ENCODE results near the gene ZNF385B. TPM values are rescaled to one million over a fixed set of nuclear protein-coding genes. Genes with fewer than 3 reads are reported as not detected.
A peak's percentile ranks its signal among the peaks of the same experiment; 100 is the strongest.

The ZNF385B gene
- total RNA-seq, 2 donors from 2014 or later: 5.3 to 18.1 TPM

DNA sequence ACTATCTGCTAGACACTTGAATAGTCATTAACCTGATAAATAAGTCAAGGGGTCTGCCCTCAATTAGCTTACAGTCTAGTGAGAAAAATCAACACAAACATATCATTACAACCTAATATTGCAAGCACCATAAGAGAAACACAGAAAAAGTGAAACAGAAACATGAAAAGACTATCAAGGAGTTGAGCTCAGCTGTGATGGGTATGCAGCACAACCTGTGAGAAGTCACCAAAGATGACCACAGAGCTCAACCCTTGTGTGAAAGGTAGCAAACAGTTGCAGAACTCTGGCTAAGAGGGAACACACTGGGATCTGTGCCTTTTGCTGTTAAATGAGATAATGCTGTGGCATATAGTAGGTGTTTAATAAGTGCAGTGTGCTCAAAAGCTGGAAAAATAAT is 11.7 kb downstream of the ZNF385B start:
- Histone ChIP-seq H3K9me3 (ENCODE audit: control insufficient read depth, low read length) (no peaks in the 10 kb centered on the region), H3K27ac (ENCODE audit: low read depth, low read length) (no peak overlapping the region), H3K4me1 (ENCODE audit: control insufficient read depth, insufficient read depth, low read length) (no peaks in the 10 kb centered on the region), H3K27me3 (ENCODE audit: control insufficient read depth, insufficient read depth, low read length, poor library complexity, severe bottlenecking) (no peaks in the 10 kb centered on the region), H3K36me3 (ENCODE audit: control insufficient read depth, insufficient read depth, low read length) (no peaks in the 10 kb centered on the region), H3K9ac (ENCODE audit: extremely low read depth, low read length, poor library complexity, severe bottlenecking) (no peak overlapping the region), H3K4me3 (ENCODE audit: low read length) (no peak overlapping the region)
- H3K27ac Mint-ChIP-seq: no peak overlapping the region
- TF ChIP-seq, protein P1, sequence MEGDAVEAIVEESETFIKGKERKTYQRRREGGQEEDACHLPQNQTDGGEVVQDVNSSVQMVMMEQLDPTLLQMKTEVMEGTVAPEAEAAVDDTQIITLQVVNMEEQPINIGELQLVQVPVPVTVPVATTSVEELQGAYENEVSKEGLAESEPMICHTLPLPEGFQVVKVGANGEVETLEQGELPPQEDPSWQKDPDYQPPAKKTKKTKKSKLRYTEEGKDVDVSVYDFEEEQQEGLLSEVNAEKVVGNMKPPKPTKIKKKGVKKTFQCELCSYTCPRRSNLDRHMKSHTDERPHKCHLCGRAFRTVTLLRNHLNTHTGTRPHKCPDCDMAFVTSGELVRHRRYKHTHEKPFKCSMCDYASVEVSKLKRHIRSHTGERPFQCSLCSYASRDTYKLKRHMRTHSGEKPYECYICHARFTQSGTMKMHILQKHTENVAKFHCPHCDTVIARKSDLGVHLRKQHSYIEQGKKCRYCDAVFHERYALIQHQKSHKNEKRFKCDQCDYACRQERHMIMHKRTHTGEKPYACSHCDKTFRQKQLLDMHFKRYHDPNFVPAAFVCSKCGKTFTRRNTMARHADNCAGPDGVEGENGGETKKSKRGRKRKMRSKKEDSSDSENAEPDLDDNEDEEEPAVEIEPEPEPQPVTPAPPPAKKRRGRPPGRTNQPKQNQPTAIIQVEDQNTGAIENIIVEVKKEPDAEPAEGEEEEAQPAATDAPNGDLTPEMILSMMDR (conservative IDR thresholded peaks at IDR 0.05): no peak
- H3K36me3 Mint-ChIP-seq (ENCODE audit: low read depth): no peaks in the 10 kb centered on the region
- H3K4me1 Mint-ChIP-seq: no peaks in the 10 kb centered on the region
- peaks cover 10% of the 10 kb centered on the region for H3K27me3 Mint-ChIP-seq (ENCODE audit: insufficient read depth)
- DNase-seq: no peak
- no peaks in the 10 kb centered on the region for H3K9me3 Mint-ChIP-seq
- no peak overlapping the region for H3K4me3 Mint-ChIP-seq

GRCh38 chr2:179843541-179843940 is 17.9 kb downstream of the ZNF385B start:
- no peak for DNase-seq
- no peak overlapping the region for H3K27ac ChIP-seq (ENCODE audit: low read depth, low read length)
- no peak overlapping the region for H3K27ac Mint-ChIP-seq

GRCh38 chr2:179842498-179843153 is 18.8 kb downstream of the ZNF385B start:
- Histone ChIP-seq H3K27ac (ENCODE audit: low read depth, low read length) (no peak overlapping the region), H3K36me3 (ENCODE audit: control insufficient read depth, insufficient read depth, low read length) (no peaks in the 10 kb centered on the region), H3K9me3 (ENCODE audit: control insufficient read depth, low read length) (no peaks in the 10 kb centered on the region), H3K4me3 (ENCODE audit: low read length) (no peak overlapping the region), H3K27me3 (ENCODE audit: control insufficient read depth, insufficient read depth, low read length, poor library complexity, severe bottlenecking) (no peaks in the 10 kb centered on the region), H3K9ac (ENCODE audit: extremely low read depth, low read length, poor library complexity, severe bottlenecking) (no peak overlapping the region), H3K4me1 (ENCODE audit: control insufficient read depth, insufficient read depth, low read length) (no peaks in the 10 kb centered on the region)
- H3K27ac Mint-ChIP-seq: no peak overlapping the region
- TF ChIP-seq, protein P1 (conservative IDR thresholded peaks at IDR 0.05): peak; percentile 88
- H3K9me3 Mint-ChIP-seq: no peaks in the 10 kb centered on the region
- WGBS, 2 experiments (ENCODE audit: insufficient coverage in 1 of 2, insufficient read length in 1 of 2): 52 to 73% methylated on average over 2 to 4 of the region's 4 CpGs
- H3K36me3 Mint-ChIP-seq (ENCODE audit: low read depth): no peaks in the 10 kb centered on the region
- H3K4me1 Mint-ChIP-seq: peaks cover 2% of the 10 kb centered on the region
- peak; percentile 83 for DNase-seq
- no peak overlapping the region for H3K4me3 Mint-ChIP-seq
- no peaks in the 10 kb centered on the region for H3K27me3 Mint-ChIP-seq (ENCODE audit: insufficient read depth)

More at GRCh38 chr2:179843541-179843940, 17.9 kb downstream of the ZNF385B start:
- Mint-ChIP-seq H3K4me1 (no peaks in the 10 kb centered on the region), H3K9me3 (no peaks in the 10 kb centered on the region), H3K36me3 (ENCODE audit: low read depth) (no peaks in the 10 kb centered on the region), H3K27me3 (ENCODE audit: insufficient read depth) (no peaks in the 10 kb centered on the region), H3K4me3 (no peak overlapping the region)
- Histone ChIP-seq H3K4me3 (ENCODE audit: low read length) (no peak overlapping the region), H3K4me1 (ENCODE audit: control insufficient read depth, insufficient read depth, low read length) (no peaks in the 10 kb centered on the region), H3K9me3 (ENCODE audit: control insufficient read depth, low read length) (no peaks in the 10 kb centered on the region), H3K9ac (ENCODE audit: extremely low read depth, low read length, poor library complexity, severe bottlenecking) (no peak overlapping the region), H3K27me3 (ENCODE audit: control insufficient read depth, insufficient read depth, low read length, poor library complexity, severe bottlenecking) (no peaks in the 10 kb centered on the region), H3K36me3 (ENCODE audit: control insufficient read depth, insufficient read depth, low read length) (no peaks in the 10 kb centered on the region)
- TF ChIP-seq, protein P1 (conservative IDR thresholded peaks at IDR 0.05): no peak

Measured in endodermal cell (in vitro differentiated cells).